GM18499 (cell line): Measurements from ENCODE around the gene CCDC116.

Experiments
- ATAC-seq: cut with Tn5 transposase; IDR thresholded peaks from one replicate; pipeline ENCODE4 v1.9.1; 2021; ENCODE audit warnings: moderate number of reproducible peaks; ENCODE audit not compliant: insufficient read depth, unreplicated experiment

The CCDC116 gene

GRCh38 chr22:21650280-21650679 is 17.7 kb downstream of the CCDC116 start:
- ATAC-seq, result no peak

GRCh38 chr22:21650823-21651520 is 18.4 kb downstream of the CCDC116 start:
- ATAC-seq, result no peak

GRCh38 chr22:21651521-21652009 is 19.0 kb downstream of the CCDC116 start:
- ATAC-seq, result no peak

- ATAC-seq, result no peak
Observed at GRCh38 chr22:21652010-21652546, 19.5 kb downstream of the CCDC116 start.

GRCh38 chr22:21652547-21653545 is 20.3 kb downstream of the CCDC116 start:
- ATAC-seq, result no peak

- no peak for ATAC-seq
Observed at GRCh38 chr22:21657020-21657359, 24.4 kb downstream of the CCDC116 start.

- no peak for ATAC-seq
Observed at GRCh38 chr22:21657360-21658032, 24.9 kb downstream of the CCDC116 start.

- ATAC-seq, result no peak
Observed at GRCh38 chr22:21659864-21660525, 27.4 kb downstream of the CCDC116 start.

GRCh38 chr22:21660904-21661303 is 28.3 kb downstream of the CCDC116 start:
- no peak for ATAC-seq

GRCh38 chr22:21661991-21662390 is 29.4 kb downstream of the CCDC116 start:
- ATAC-seq, result no peak

- ATAC-seq, result no peak
Observed at GRCh38 chr22:21663738-21664137, 31.2 kb downstream of the CCDC116 start.

- ATAC-seq, result no peak
Observed at GRCh38 chr22:21665047-21665851, 32.7 kb downstream of the CCDC116 start.

- no peak for ATAC-seq
Observed at GRCh38 chr22:21666786-21667185, 34.2 kb downstream of the CCDC116 start.

GRCh38 chr22:21669026-21669425 is 36.5 kb downstream of the CCDC116 start:
- ATAC-seq, result no peak

- no peak for ATAC-seq
Observed at GRCh38 chr22:21672107-21672629, 39.6 kb downstream of the CCDC116 start.

GRCh38 chr22:21673534-21674321 is 41.2 kb downstream of the CCDC116 start:
- ATAC-seq, result no peak

- no peak for ATAC-seq
Observed at GRCh38 chr22:21674638-21675245, 42.2 kb downstream of the CCDC116 start.
